K562 (cell line): ENCODE data around the gene CBX8. TPM values are rescaled to one million over a fixed set of nuclear protein-coding genes. Genes with fewer than 3 reads are reported as not detected.
A peak's percentile ranks its signal among the peaks of the same experiment; 100 is the strongest.

Source experiments
- BHLHE40 ChIP-seq: IDR thresholded peaks from 2 replicates; pipeline ENCODE4 v1.6.1; 2011; ENCODE audit warnings: low read length, improper control_type of control experiment
- DMBX1 ChIP-seq: fragments of 250-450 bp; sonication (Bioruptor Pico); IDR thresholded peaks from 2 replicates; pipeline ENCODE4 v1.8.0; 2022; ENCODE audit warnings: inconsistent platforms, mild to moderate bottlenecking, moderate library complexity, borderline replicate concordance
- GABPA ChIP-seq: fragments of 200-800 bp; sonication (Bioruptor generic); conservative IDR thresholded peaks from 2 replicates; pipeline ENCODE4 v1.6.1; 2016; ENCODE audit warnings: low read depth, missing genetic modification characterization, missing compliant biosample characterization
- HCFC1 ChIP-seq: IDR thresholded peaks from 2 replicates; pipeline ENCODE4 v1.6.1; 2012; ENCODE audit warnings: low read depth, low read length, improper control_type of control experiment
- HDAC8 ChIP-seq: fragments of 450-650 bp; IDR thresholded peaks from 2 replicates; pipeline ENCODE4 v1.6.1; 2016; ENCODE audit warnings: mild to moderate bottlenecking, missing genetic modification characterization, moderate library complexity, missing compliant biosample characterization
- MCM7 ChIP-seq, 2 experiments: fragments of 450-650 bp; IDR thresholded peaks; 2 replicates each; pipeline ENCODE4 v1.6.1; 2016 to 2018
- NCOR1 ChIP-seq: fragments of 450-650 bp; IDR thresholded peaks from 2 replicates; pipeline ENCODE4 v1.6.1; 2016; ENCODE audit warnings: mild to moderate bottlenecking, moderate library complexity
- NUFIP1 ChIP-seq: fragments of 450-650 bp; IDR thresholded peaks from 2 replicates; pipeline ENCODE4 v1.6.1; 2018; ENCODE audit not compliant: partially characterized antibody
- SETDB1 ChIP-seq: IDR thresholded peaks from one replicate; pipeline ENCODE4 v1.6.1; 2012; ENCODE audit warnings: low read length, control low read depth, inconsistent platforms
- ZFP1 ChIP-seq: fragments of 450-650 bp; formaldehyde crosslinking; IDR thresholded peaks from 2 replicates; pipeline ENCODE4 v1.4.0; 2020; ENCODE audit warnings: mild to moderate bottlenecking, mixed read lengths
- ZNF707 ChIP-seq: fragments of 250-450 bp; sonication (Bioruptor Pico); conservative IDR thresholded peaks from 2 replicates; pipeline ENCODE4 v1.8.0; 2022; ENCODE audit warnings: inconsistent platforms, mild to moderate bottlenecking, moderate library complexity
- polyA plus RNA-seq, 8 experiments: library from polyadenylated mRNA; depleted of rRNA in 4 of 8; stranded (reverse) in 5 of 8; unstranded in 3 of 8; fragments of >200 nt; fragmentation: Nextera tagmentation in 2 of 8; fragmentation: Illumina TruSeq in 1 of 8; extraction: Ambion mirVana in 2 of 8; extraction: Trizol in 1 of 8; gene quantifications; 2 replicates each; pipeline versions ENCODE4 v1.2.1 to v1.2.3, GENCODE V29; 2011 to 2014; ENCODE audit warnings: inconsistent platforms in 1 of 8, missing spikeins in 1 of 8
- total RNA-seq, 7 experiments: library from RNA; depleted of rRNA in 6 of 7; stranded (reverse); fragments of >200 nt in 6 of 7; fragmentation: Illumina TruSeq in 2 of 7; extraction: Trizol in 2 of 7; gene quantifications; 2 replicates each; pipeline versions ENCODE4 v1.2.1 to v1.2.3, GENCODE V29; 2011 to 2021; ENCODE audit warnings: low replicate concordance in 1 of 7
- TF ChIP-seq, protein P1 (sequence below): fragments of 250-450 bp; sonication (Bioruptor Pico); IDR thresholded peaks from 2 replicates; pipeline ENCODE4 v1.4.0; 2020; ENCODE audit warnings: borderline replicate concordance
- TF ChIP-seq, protein P2 (sequence below), 2 experiments: fragments of 450-650 bp; conservative IDR thresholded peaks; 2 replicates each; pipeline ENCODE4 v1.6.1; 2017; ENCODE audit warnings: mild to moderate bottlenecking in 2 of 2, moderate library complexity in 2 of 2
- TF ChIP-seq, protein P3 (sequence below), 2 experiments: fragments of 150-350 bp in 1 of 2; IDR thresholded peaks; 2 replicates each; pipeline ENCODE4 v1.6.1; 2012 to 2016; ENCODE audit warnings: low read depth in 2 of 2, low read length in 2 of 2, mild to moderate bottlenecking in 1 of 2, moderate library complexity in 1 of 2
- TF ChIP-seq, protein P4 (sequence below): sonication (generic); formaldehyde crosslinking; IDR thresholded peaks from 2 replicates; pipeline ENCODE4 v1.9.0; 2022; ENCODE audit warnings: mild to moderate bottlenecking, missing genetic modification reagents
- TF ChIP-seq, protein P5 (sequence below): fragments of 450-650 bp; formaldehyde crosslinking; IDR thresholded peaks from 2 replicates; pipeline ENCODE4 v1.4.0; 2020; ENCODE audit warnings: mild to moderate bottlenecking
- TF ChIP-seq, protein P6 (sequence below): sonication (generic); formaldehyde crosslinking; IDR thresholded peaks from 2 replicates; pipeline ENCODE4 v1.8.1; 2022; ENCODE audit warnings: missing genetic modification reagents

The CBX8 gene
- total and polyA plus RNA-seq, 9 of the 15 experiments (the other 6 are each of a cell fraction or from before 2014, with no cell fraction given): 0.08 to 11.9 (median 2.6) TPM

DNA sequence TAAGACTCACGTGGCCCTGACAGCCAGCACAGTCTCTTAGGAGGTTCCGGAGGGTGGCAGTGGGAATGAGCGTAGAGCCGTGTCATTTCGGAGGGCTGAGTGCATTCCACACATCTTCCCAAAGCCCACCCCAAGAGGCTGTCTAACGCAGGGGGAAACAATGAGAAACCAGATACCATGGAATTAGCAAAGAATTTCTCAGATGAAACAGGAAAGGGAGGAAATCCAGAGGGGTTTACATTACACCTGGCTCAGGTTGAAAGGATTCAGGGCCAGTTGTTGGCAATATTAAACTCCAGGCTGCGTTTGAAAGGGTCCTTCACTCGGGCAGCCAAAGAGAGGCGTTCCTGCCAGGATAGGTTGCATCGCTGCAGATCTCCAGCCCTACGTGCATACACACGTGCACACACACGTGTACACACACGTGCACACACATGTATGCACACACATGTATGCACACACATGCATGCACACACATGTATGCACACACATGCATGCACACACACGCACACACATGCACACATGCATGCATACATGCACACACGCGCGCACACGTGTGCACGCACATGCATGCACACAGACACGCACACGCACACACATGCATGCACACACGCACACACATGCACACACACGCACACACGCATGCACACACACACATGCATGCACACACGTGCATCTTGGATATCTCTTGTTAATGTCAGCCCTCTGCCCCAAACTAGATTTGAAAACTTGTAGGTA is 30.1 kb upstream of the CBX8 start (continued):
- TF ChIP-seq, protein P1, sequence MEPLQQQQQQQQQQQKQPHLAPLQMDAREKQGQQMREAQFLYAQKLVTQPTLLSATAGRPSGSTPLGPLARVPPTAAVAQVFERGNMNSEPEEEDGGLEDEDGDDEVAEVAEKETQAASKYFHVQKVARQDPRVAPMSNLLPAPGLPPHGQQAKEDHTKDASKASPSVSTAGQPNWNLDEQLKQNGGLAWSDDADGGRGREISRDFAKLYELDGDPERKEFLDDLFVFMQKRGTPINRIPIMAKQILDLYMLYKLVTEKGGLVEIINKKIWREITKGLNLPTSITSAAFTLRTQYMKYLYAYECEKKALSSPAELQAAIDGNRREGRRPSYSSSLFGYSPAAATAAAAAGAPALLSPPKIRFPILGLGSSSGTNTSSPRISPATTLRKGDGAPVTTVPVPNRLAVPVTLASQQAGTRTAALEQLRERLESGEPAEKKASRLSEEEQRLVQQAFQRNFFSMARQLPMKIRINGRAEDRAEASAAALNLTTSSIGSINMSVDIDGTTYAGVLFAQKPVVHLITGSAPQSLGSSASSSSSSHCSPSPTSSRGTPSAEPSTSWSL: no peak
- no peak for TF ChIP-seq GABPA
- no peak for TF ChIP-seq DMBX1
- no peak for TF ChIP-seq HDAC8 (tag)
- TF ChIP-seq, protein P2, sequence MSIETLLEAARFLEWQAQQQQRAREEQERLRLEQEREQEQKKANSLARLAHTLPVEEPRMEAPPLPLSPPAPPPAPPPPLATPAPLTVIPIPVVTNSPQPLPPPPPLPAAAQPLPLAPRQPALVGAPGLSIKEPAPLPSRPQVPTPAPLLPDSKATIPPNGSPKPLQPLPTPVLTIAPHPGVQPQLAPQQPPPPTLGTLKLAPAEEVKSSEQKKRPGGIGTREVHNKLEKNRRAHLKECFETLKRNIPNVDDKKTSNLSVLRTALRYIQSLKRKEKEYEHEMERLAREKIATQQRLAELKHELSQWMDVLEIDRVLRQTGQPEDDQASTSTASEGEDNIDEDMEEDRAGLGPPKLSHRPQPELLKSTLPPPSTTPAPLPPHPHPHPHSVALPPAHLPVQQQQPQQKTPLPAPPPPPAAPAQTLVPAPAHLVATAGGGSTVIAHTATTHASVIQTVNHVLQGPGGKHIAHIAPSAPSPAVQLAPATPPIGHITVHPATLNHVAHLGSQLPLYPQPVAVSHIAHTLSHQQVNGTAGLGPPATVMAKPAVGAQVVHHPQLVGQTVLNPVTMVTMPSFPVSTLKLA (conservative IDR thresholded peaks at IDR 0.05): peak in 1 of 2 experiments; percentile 31; a peak in 2 of 4 replicates
- TF ChIP-seq, protein P3, sequence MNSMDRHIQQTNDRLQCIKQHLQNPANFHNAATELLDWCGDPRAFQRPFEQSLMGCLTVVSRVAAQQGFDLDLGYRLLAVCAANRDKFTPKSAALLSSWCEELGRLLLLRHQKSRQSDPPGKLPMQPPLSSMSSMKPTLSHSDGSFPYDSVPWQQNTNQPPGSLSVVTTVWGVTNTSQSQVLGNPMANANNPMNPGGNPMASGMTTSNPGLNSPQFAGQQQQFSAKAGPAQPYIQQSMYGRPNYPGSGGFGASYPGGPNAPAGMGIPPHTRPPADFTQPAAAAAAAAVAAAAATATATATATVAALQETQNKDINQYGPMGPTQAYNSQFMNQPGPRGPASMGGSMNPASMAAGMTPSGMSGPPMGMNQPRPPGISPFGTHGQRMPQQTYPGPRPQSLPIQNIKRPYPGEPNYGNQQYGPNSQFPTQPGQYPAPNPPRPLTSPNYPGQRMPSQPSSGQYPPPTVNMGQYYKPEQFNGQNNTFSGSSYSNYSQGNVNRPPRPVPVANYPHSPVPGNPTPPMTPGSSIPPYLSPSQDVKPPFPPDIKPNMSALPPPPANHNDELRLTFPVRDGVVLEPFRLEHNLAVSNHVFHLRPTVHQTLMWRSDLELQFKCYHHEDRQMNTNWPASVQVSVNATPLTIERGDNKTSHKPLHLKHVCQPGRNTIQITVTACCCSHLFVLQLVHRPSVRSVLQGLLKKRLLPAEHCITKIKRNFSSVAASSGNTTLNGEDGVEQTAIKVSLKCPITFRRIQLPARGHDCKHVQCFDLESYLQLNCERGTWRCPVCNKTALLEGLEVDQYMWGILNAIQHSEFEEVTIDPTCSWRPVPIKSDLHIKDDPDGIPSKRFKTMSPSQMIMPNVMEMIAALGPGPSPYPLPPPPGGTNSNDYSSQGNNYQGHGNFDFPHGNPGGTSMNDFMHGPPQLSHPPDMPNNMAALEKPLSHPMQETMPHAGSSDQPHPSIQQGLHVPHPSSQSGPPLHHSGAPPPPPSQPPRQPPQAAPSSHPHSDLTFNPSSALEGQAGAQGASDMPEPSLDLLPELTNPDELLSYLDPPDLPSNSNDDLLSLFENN (IDR thresholded peaks at IDR 0.05; ENCODE audit: low read depth in 2 of 2, low read length in 2 of 2): no peak
- TF ChIP-seq NUFIP1: no peak
- no peak for TF ChIP-seq SETDB1
- TF ChIP-seq, protein P4, sequence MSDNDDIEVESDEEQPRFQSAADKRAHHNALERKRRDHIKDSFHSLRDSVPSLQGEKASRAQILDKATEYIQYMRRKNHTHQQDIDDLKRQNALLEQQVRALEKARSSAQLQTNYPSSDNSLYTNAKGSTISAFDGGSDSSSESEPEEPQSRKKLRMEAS (CRISPR knock-in tag): peak; percentile 87; the same call in 1 of the 2 replicates
- TF ChIP-seq, protein P5, sequence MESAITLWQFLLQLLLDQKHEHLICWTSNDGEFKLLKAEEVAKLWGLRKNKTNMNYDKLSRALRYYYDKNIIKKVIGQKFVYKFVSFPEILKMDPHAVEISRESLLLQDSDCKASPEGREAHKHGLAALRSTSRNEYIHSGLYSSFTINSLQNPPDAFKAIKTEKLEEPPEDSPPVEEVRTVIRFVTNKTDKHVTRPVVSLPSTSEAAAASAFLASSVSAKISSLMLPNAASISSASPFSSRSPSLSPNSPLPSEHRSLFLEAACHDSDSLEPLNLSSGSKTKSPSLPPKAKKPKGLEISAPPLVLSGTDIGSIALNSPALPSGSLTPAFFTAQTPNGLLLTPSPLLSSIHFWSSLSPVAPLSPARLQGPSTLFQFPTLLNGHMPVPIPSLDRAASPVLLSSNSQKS (CRISPR knock-in tag): no peak
- peak; percentile 48; the same call in 1 of the 2 replicates for TF ChIP-seq BHLHE40
- no peak for TF ChIP-seq ZFP1 (CRISPR knock-in tag)
- no peak for TF ChIP-seq MCM7 (IDR thresholded peaks at IDR 0.05)
- TF ChIP-seq NCOR1: peak; percentile 74
- no peak for TF ChIP-seq ZNF707 (CRISPR knock-in tag)
- TF ChIP-seq HCFC1: no peak
- TF ChIP-seq, protein P6, sequence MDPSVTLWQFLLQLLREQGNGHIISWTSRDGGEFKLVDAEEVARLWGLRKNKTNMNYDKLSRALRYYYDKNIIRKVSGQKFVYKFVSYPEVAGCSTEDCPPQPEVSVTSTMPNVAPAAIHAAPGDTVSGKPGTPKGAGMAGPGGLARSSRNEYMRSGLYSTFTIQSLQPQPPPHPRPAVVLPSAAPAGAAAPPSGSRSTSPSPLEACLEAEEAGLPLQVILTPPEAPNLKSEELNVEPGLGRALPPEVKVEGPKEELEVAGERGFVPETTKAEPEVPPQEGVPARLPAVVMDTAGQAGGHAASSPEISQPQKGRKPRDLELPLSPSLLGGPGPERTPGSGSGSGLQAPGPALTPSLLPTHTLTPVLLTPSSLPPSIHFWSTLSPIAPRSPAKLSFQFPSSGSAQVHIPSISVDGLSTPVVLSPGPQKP (CRISPR knock-in tag): no peak
